Activated gamma-delta T cell treated with anti-CD3 and anti-CD28 coated beads, Interleukin-2, amount 50 U/mL, for 16 hours (primary cell): ENCODE results near the gene ARHGAP15.

ENCODE experiments used
- DNase-seq: peaks from one replicate; pipeline ENCODE4 v3.0.0-alpha.2; 2020; ENCODE audit warnings: low read depth

ARHGAP15 gene

DNA sequence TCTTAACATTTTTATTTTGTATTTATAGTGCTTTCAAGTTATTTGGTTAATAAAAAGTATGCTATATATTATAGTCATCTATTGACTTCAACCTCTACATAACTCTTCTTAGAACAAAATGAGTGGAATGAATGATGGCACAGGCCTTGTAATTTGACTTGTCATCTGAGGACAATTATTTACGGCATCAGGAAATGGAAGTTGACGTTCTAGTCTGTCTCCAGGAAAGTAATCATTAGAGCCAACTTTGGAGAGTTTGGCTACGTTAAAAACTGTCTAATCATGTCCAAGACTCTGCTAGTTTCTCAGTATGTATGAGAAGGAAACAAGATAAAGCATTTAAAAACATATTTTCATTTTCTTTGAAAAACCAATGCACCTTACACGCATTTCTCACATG lies 353.6 kb downstream of the ARHGAP15 start:
- no peak for DNase-seq

DNA sequence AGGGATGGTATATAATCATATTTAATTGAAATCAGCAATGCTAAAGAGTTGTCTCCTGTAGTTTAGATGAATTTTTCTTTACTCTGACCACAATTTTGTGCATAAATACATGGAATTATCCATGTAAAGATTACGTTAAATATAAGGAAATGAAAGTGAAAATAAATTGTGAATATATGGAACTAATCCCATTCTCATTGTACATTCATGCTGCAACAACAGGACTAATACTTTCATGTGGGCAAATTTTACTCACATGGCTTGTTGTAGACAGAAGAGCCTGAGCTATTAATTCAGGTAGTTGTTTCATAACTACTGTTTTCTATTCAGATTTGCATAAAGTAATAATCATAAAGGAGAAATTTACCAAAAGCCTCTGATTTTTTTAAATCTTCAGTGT lies 357.8 kb downstream of the ARHGAP15 start:
- DNase-seq: no peak

DNA sequence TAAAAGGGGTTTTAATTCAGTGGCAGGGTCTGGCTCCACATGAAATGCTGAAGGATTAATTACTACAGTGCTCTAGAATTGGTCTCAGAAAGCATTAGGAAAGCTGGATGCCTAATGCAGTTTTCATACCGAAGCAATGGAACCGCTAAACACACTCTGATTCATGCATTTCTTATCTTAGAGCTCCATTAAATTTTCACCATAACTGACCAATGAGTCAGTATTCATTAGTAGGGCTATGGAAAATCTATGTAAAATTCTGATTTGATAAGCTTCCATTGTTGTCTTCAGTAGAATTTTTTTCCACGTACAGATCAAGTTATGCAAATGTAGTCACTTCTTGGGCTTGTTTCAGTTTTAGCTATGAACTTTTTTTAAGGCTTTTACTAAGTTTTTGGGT lies 359.9 kb downstream of the ARHGAP15 start:
- no peak for DNase-seq

DNA sequence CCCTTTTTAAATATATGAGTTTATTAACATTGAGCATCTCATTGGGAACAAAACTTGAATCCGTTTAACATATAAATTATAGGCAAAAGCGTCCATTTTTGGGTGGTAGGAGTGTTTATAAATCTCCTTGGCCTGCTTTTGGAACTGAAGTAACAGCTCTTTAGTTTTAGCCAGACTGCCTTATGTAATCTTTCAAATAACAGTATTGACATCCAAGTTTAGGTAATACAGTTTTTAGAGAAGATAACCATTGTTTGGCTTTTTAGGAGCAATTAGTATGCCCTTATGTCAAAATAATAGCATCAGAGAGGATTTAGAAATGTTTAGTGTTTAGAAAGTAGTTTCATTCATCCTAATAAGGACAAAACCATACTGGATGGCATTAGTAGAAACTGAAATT lies 361.9 kb downstream of the ARHGAP15 start:
- DNase-seq: no peak

DNA sequence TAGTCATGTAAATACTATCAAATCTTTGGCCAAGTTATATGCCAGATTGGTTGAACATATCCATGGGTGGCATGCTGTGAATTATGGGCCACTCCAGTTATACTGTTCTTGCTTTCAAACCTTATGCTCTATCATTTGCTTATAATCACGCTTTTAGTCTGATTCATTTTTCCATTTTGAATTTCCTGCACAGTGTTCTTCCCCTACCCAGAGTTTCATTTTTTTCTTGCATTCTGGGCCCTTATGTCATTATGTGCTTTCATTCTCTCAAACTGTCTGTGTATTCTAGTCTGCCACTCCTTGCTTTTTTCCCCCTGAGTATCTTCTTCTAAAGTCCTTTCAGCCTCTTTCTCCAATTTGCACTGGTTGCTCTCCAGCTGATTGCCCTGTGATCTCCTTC lies 364.1 kb downstream of the ARHGAP15 start:
- no peak for DNase-seq

DNA sequence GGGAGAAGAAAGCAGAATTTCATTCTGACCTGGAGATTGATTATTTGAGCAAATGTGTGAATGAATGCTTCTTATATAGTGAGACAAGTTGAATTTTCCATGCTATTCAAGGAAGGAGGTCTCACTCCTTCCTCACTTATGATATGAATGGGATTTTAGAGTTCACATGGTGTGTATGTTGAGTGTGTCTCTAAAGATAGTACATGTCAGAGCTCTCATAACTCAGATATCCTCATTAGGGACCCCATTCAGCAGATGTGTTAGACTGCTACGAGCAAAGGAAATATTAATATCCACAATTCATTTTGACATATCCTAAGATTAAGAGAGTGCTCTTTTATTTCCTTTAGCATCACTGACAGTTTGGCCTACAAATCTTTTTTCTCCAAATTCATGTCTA lies 368.5 kb downstream of the ARHGAP15 start:
- no peak for DNase-seq

DNA sequence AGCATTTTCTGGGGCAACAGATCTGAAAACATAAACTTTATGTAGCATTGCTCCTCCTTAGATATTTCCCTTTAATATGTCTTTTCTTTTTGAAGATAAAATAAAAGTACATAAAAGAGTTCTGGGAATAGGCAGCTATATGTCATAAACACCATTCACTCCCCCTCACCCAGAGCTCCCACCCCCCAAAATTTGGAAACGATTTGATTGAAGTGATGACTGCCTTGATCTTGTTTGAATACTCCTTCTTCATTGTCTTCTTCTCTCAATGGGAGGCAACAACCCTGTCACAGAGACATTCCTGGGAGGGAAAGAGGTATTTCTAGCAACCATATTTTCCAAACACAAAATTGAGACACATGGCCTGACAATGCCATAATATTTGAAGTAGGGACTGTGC lies 369.3 kb downstream of the ARHGAP15 start:
- no peak for DNase-seq

DNA sequence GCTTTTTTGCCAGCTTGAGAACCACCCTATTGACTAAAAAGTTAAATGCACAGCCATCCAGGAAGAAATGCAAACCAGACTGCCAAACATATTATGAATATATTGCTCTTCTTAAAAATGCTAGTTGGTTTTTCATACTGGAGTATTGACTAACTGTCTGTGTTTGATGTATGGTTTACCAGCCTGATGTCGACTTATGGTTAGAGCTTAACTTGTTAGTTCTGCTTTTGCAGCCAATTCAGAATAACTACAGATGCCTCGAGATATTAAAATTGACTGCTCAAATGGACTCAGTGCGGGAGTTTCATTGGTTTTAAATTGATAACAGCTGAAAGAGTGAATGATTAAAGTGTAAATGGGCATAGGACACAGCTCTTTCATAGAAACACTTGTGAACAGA lies 369.8 kb downstream of the ARHGAP15 start:
- no peak for DNase-seq

DNA sequence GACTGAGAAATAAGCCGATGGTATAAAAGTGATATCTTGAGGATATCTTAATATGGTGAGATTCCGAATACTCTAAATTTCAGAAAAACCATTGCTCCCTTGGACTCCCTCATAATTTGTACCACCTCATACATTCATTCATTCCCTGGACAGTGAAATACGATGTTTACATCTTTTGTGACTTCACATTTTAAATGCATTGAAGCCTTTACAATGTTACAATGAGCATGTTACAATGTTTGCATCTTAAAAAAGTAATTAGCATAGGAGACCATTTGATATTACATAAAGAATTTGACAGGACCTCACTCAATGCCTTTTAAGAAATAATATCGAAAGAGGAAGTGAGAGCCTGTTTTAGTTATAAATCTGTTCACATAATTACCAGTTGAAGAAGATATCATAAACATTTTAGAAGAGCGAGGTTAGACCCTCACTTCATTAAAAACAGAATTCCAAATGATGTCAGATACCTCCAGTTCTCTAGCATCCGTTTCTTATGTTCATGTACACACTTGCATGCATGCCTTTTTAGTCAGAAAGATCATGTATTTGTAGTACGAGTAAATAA lies 372.0 kb downstream of the ARHGAP15 start:
- no peak for DNase-seq

DNA sequence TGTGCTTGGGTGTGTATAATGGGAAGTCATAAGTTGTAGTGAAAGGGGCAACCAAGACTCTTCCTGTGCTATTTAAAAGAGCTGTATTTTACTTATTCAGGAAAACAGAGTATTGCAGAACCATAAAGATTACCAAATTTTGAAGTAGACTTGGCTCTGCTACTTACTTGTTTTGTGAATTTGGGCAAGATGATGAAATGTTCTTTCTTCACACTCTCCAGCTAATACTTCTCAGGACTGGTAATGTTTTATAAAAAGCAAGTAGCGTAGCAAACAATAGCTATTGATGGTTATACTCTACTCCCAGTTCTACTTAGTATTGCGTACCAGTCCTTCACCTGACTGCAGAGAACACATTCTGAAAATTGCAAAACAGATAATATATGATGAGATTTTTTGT lies 374.1 kb downstream of the ARHGAP15 start:
- no peak for DNase-seq

DNA sequence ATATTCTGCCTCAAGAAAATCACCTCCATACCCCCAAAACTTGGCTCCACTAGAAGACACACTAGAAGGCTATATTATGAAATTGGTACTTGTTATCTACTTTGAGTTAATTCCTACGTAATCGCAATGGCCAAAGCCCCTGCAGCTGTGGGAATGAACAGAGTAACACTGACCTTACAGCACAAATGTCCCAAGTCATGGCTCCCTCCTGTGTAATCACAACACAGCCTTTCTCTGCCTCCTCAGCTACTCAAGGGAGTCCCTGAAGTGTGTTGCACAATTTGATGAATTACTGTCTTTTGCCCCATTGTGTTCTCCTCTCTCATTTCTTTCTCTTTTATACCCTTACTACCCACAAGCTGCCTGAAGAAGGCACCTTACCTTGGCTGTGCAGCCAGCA lies 375.2 kb downstream of the ARHGAP15 start:
- DNase-seq: no peak

DNA sequence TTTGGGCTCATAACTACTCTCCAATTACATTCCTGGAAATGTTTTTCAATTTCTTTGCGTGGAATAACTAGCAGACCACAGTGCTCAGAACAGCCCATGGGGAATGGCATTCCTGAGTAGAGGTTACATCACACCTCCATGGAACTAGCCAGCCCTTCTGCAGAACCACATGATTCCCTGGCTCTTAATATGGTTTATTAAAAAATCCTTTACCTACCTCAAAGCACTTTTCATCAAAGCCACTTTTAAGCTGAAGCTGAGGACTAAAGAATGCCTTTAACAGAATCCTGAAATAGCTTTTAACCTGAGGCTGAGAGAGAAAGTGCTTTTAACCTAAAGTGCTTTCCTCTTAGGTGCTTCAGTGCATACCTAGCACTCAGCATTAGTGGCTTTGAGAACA lies 376.3 kb downstream of the ARHGAP15 start:
- DNase-seq: no peak

DNA sequence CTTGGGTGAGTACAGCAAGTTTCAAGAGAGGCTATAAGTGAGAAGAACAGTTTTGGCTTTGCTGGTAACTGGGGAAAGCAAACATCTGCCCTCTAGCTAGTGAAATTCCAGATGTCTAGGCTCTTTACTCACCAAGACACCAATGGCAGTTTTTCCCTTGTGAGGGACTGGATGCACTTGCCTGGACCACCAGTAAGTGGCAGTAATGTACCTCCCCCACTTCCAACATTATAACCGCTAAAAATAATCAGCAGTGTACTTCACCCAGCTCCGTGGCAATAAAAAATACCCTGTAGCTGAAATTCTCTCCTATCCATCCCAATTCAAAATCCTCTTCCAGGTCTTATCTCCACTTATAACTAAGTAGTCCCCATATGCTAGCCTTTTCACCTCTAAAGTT lies 383.9 kb downstream of the ARHGAP15 start:
- DNase-seq: no peak

DNA sequence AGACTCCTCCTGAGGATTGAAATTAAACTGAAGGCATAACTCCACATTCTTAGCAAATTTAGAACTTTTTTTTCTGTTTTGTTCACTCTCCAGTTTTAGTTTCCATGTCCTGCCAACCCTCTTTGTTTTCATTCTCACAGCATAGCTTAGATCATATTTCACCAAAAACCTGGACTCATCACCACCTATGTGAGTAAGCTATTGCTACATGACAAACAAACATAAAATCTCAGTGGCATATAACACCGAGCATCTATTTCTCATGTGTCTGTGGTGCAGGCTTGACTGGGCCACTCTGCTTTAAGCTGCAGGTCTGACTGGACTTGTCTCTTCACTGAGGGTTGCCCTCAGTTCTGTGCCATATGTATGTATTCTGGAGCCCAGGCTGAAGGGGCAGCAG lies 385.2 kb downstream of the ARHGAP15 start:
- no peak for DNase-seq

DNA sequence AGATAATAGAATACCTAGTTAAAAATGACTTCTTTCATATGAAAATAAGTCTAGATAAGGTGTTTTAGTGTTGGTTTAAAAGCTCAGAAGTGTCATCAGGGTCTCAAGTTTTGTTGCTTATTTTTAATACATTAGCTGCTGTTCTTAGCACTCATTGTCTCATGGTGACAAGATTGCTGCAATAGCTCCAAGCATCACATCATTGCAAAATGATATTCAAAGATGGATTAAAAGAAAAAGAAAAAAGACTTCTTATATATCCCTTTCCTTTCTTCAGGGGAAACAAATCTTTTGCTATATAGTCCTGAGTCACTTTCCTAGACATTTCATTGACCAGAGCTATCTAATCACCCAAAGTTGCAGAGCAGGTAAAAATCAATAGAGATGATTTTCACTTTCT lies 386.1 kb downstream of the ARHGAP15 start:
- DNase-seq: no peak

DNA sequence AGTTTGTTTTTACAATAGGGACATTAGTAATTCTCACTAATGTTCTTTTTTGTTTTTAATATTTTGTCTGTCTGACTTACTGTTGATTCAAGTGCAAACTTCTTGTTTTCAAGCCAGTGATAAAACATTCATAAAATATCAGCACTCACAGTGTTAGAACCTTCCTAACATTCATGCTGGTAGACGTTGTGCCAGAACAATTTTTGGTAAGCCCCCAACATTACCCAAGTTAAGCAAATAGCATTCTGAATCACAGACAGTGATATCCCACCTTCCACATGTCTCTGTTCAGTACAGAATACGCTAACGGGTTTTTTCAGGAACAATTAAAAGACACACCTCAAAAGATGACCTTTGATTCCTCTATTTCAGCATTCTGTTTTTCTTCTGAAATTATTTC lies 390.3 kb downstream of the ARHGAP15 start:
- DNase-seq: no peak

DNA sequence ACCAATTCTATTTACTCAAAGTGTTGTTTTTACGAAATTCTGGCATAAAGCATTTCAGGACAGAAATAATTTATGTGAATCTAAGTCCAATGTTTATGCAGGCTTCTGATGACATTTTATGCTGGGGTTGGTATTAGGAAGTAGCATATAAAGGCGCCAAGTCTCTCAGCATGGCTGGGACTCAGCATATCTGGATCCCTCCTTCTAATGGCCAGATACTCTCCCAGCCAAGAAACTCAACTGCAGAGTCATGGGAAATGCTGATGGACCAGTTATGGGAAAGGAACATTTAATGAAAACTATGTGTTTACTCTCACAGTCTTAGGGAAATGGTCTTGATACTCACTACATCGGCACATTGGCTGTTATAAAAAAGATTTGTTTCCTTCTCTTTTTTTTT lies 392.2 kb downstream of the ARHGAP15 start:
- no peak for DNase-seq

DNA sequence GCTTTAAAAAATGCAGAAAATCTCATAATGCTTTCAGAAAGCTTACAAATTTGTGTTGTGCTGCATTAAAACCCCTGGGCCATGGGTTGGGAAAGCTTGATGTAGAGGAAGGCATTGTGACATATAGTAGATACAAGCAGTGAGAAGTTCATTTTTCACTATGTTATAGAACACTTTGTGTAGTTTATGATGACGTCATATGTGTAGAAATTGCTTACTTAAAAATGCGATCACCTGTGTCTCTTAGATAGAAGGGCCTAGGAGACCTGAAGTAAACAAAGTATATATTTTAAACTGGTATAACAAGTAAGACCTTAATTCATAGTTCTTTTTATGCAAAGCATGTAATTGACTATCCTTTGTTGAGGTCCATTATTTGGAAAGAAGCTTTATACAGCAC lies 393.5 kb downstream of the ARHGAP15 start:
- no peak for DNase-seq

DNA sequence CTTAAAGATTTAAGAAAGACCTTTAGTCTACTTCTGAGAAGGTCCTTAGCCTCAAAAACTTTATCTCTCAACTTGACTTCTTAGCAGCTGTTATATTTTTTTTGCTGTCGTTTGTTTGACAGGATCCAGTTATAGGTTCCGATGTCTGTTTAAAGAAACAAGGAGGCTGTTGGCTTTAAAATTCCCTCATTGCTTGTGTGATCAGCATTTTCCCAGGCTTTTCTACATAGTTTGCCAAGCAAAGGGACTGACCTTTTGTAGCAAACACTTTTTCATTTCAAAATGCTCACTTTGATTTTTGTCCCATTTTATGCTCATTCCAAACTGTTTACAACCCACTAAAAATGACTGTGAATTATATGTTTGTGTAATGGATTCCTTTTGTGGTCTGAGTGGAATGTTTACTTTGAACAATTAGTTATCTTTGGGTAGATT lies 394.9 kb downstream of the ARHGAP15 start:
- no peak for DNase-seq

DNA sequence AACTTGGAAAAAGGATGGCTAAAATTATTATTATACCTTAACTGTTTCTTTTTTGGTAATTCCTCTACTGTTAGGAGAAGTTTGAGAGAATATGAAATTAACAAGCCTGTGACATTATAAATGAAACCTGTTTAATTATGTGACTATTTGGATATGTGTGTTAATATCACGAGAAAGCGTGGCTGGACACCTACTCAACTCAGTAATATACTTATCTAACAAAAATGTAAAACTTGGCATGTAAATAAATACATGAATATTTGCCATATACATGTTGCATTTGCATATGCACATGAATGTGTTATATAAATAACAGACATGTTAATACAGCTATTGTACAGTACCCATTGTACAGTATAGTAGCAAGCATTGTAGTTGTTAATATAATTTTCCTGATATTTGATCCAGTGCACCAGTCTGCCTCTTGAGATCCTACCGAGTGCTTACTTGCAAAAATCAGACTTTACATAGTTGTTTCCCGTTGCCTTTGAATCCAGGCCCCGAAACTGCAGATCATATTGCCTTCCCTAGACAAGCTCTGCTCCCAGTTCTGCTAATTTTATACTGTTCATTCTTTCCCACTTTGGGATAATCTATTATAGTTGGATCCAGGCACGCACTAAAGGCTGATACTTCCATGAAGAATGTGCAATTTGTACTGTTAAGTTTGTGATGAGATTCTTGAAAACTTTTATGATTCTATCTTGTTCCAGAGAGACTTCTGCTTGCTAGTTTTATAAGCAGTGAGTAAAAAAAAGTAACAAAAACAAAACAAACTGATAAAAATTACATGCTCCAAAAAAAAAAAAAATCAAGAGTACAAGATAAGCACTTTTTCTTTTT lies 395.6 kb downstream of the ARHGAP15 start:
- no peak for DNase-seq

DNA sequence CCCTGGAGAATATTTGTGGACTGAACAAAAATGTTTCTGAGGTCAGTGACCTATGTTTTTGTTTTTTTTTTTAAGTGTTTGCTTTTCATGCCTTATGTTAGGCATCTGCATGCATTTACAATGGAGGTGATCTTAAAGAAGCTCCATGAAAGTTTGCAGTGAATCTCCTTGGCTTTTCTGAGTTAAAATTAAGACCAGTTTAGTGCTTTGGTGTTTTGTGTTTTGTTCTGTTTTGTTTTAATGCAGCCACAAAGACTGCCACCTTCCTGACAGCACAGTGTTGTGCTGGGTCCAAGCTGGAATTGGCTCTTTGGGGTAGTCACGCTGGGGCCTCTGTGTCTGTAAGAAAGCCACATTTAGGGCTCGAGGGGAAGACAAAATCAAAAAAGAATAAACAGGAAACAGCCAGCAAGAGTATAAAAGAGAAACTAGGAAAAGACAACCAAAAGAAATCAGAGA lies 396.2 kb downstream of the ARHGAP15 start:
- DNase-seq: no peak

DNA sequence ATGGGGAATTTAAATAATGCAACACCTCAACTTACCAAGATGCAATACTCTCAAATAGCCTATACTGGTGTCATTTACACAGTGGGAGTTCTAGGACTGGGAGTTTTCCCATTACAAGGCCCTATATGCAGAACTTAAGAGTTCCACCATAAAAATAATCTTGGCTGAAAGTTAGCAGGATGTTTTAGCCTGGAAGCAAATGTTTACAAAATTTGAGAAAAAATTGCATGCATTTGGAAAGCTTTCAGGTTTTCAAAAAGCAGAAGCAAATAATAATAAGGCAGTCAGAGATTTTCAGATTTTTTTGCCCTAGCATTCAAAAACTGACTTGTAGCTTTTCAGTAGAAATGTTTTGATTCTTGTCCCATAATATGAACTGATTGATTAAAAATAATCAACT lies 397.3 kb downstream of the ARHGAP15 start:
- no peak for DNase-seq

DNA sequence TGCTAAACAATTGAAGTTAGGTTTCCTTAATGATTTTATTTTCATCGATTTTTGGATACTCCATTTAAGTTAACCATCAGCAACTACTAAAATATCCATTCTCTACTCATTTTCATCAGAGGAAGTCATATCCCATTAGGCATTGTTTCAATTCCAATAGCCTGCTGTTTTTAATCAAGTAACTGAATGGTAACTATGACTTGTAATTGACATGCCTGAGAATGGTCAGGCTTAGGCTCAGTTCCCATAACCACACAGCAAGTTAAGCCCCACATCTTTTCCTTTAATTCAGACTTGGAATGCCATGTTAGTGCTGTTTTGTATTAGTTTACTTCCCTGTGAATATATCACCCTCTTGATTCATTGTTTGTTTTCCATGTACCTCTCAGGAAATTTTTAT lies 398.8 kb downstream of the ARHGAP15 start:
- DNase-seq: no peak
